GM12801 (cell line): ENCODE data around the gene RPL18A.

Experiments
- TF ChIP-seq, protein P1 (sequence below): IDR thresholded peaks from one replicate; pipeline ENCODE4 v1.5.1; 2011; ENCODE audit warnings: control low read depth; ENCODE audit not compliant: insufficient read length; ENCODE audit errors: extremely low read depth

The RPL18A gene

DNA sequence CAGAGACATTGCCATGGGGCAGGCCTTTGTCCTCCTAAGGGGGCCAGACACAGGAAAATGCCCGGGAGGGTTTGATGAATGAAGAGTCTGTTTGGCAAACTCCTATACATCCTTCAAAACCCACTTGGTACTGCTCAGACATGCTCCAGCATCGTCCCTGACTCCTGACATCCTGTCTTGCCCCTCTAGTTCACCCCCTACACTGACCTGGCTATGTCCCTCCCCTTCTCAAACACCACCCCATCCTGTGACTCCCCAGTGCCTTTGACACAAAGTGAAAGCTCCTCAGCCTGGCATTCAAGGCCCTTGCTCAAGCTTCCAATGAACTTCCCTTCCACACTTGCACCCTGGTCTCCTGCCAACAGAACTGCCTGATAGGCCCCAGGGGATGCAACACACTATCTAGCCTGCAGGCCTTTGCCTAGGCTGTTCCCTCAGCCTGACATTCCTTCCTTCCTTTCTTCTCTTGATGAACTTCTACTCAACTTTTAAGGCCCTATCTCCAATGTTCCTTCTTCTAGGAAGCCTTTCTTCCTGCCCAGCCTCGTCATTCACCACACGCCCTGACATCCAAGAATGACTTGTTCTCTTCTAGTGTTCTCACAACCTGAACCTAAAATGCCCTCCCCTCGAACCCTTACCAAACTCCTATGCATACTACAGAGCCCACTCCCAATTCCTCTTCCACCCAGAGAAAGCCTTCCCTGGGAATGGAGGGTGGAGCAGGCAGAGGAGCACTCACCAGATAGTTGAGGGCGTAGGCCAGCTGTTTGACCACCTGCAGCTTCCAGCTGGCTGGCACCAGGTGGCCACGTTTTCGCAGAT lies 24.3 kb upstream of the RPL18A start:
- TF ChIP-seq, protein P1, sequence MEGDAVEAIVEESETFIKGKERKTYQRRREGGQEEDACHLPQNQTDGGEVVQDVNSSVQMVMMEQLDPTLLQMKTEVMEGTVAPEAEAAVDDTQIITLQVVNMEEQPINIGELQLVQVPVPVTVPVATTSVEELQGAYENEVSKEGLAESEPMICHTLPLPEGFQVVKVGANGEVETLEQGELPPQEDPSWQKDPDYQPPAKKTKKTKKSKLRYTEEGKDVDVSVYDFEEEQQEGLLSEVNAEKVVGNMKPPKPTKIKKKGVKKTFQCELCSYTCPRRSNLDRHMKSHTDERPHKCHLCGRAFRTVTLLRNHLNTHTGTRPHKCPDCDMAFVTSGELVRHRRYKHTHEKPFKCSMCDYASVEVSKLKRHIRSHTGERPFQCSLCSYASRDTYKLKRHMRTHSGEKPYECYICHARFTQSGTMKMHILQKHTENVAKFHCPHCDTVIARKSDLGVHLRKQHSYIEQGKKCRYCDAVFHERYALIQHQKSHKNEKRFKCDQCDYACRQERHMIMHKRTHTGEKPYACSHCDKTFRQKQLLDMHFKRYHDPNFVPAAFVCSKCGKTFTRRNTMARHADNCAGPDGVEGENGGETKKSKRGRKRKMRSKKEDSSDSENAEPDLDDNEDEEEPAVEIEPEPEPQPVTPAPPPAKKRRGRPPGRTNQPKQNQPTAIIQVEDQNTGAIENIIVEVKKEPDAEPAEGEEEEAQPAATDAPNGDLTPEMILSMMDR: no peak

DNA sequence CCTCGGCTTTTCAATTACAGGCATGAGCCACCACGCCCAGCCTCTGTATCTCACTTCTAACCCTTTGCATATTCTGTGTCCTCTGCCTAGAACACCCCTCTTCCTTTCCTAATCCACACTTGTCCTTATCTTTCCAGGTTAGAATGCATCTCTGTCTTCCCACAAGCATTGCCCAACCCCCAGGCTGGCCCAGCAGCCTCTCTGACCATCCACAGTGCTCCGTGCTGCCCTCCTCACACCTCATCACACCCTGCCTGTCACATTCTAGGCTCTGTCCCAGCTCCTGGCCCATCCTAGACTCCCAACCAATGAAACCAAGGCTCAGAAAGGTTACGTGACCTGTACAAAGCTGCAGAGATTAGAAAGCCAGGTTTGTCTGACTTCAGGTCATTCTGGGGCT lies 23.2 kb upstream of the RPL18A start:
- TF ChIP-seq, protein P1: no peak

DNA sequence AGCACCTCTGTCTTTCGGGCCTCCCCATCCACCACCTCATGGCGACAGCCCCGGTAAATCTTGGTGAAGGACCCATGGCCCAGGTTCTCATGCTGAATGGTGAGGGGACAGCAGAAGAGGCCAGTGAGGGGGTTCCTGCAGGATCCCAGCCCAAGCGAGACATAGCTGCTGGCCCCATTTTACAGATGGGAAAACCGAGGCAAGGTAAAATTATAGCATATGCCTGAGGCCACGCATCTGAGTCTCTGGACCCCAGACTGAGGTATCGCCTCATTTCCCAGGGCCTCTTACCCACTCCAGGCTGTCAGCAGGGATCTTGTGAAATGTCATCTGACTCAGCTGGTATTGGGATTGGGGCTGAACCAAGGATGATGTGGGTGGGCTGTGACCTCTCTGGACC lies 21.7 kb upstream of the RPL18A start:
- TF ChIP-seq, protein P1: no peak

DNA sequence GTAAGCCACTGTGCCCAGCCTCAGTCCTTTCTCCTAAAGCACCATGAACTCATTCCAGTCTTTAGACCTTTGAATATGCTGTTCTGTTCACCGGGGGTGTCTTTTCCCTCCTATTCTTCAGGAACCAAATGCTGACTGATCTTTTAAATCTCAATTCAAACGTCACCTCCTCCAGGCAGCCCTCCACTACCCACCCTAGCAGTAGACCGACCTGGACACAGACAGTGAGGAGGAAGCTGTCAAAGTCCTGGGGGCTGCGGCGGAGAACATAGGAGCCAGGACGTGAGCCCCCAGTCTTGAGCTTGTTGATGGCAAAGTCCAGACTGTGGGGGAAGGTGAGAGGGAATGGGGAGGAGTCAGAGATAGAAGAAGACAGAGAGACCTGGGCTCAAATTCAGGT lies 19.7 kb upstream of the RPL18A start:
- TF ChIP-seq, protein P1: no peak

DNA sequence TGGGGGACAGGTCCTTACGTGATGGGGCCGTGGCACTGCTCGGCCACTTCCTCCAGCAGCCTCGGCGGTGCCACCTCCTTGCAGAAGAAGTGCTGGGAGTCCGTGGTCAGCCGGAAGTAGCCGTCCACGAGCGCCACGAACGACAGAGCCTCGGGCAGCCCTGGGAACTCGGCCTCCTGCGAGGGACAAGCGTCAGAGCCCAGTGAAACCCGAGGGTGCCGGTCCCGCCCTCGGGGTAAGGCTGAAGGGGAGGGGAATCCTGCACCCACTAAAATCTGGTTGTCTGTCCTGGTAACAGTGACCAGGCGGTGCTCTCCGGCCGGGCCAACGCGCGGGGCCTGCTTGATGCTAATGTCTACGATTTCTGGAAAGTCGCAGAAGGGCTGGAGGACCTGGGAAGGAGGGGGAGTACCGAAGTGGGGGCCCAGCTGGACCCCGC lies 18.3 kb upstream of the RPL18A start:
- TF ChIP-seq, protein P1: no peak

DNA sequence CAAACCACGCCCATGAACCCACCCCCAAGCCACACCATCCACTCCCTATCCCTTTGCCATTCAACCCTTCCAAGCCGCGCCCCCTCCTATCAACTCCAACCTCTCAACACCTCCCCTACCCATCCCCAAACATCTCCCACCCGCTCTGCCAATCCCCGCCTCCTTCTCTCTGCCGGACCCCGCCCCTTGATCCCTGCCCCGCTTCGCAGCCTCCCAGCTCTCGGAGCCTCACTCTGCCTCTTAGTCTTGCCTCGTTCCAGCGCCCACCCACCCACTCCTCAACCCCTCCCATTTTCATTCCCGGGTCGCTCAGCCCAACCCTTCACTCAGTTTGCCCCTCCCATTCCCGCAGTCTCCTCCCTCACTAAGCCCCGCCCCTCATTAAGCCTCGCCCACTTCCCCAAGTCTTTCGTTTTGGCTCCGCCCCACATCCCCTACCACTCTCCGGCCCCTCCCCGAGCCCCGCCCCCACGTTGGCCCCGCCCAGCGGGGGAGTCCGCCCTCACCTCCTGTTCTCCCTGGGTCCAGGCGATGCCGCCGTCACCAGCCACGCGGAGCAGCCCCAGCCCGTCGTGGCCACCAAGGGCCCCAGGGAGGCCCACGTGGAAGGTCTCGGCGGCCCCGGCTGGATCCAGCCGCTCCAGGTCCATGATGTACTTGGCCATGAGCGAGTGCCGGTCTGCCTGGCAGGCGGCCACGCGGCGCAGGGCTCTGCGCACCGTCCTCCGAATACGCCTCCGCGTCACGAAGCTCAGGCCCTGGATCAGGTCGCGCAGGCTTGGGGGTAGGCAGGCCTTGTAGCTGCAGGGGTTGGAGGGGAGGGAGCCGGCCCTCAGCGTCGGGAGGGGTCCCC lies 17.7 kb upstream of the RPL18A start:
- TF ChIP-seq, protein P1: no peak

DNA sequence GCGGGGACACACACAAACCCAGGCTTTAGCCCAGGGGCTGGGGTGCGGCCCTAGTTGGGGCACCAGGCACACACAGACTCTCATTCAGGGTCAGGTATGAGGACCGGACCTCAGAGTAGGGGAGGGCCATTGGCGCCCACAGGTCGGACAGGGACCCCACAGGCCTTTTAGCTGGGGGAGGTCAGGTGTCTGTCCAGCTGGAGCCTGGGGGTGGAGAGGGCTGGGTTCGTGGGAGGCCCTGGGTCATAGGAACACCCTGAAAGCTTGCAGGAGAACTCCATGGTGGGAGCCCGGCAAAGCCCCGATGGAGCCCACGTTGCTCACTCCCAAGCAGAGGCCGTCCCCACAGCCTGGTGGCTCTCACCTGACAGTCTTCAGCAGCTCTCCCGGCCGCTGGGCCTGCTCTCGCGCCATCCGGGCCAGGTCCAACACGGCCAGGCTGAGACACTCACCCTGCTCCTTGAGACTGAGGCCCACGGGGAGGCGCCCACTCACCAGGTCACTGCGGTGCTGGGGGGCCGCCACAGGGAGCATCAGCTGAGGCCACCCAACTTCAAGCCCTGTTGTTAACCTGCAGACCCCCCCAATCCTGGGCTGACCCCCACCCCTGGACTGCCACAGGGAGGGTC lies 16.9 kb upstream of the RPL18A start:
- TF ChIP-seq, protein P1: no peak
